Dedifferentiated amniotic fluid mesenchymal stem cell (primary cell): ENCODE results near the gene TACR2.

Source experiments
- DNase-seq: peaks from one replicate; pipeline ENCODE4 v3.0.0-alpha.2; 2016; ENCODE audit errors: extremely low spot score

The TACR2 gene

GRCh38 chr10:69416695-69417094, at the start of gene TACR2:
Gene TACR2 (minus strand): TSS chr10:69416918. CDS start chr10:69416323, 595 bp downstream.
- DNase-seq: no peak

- no peak for DNase-seq
Observed at GRCh38 chr10:69466158-69466490, 49.4 kb upstream of the TACR2 start.

DNA sequence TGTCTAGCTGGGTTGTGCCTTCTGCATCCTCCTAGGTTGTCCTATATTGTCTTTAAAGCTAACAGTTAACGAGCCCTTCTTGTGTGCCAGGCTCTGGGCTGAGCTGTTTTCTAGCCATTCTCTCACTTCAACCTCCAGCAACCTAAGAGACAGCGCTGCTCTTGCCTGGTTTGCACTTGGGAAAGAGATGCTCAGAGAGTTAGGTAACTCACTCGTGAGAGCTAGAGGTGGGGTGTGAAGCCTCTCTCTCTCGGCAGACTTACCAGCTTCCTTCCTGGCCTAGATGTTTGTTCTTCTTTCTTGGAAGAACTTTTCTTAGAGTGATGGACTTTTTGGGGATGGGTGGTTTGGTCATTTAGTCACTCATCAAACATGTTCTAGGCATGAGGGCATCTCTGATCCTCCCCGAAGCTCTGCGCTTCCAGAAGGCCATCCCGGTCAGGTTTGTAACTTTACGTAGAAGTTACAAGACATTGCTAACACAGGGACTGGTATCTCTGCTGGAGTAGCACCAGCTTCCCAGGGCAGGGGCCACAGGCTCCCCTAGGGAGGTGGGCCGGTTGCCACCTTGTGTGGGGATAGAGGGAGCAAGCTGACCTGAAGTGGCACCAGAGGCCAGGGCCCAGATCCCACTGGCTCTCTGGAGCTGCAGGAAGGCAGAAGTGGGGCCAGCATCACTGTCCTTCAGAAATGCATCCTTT, 48.9 kb upstream of the TACR2 start:
- no peak for DNase-seq

- DNase-seq: no peak
Observed at GRCh38 chr10:69464801-69465401, 48.2 kb upstream of the TACR2 start.

DNA sequence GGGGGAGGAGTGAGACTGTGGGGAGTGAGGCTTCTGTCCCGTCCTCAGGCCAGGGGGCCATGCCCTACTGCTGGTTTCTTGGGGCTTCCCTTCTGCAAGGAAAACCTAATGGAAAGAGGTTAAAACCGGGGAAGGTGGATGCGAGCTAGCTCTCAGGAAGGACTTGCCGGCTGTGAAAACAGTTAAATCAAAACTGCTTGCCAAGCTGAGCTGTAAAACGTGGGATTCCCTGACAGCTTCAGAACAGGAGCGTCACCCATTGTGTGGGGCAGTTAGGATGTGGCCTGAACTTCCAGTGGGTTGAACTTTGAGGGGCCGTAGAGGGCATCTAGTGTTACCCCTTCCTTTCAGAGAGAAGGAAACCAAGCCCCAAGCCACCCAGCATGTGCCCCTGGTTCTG, 47.7 kb upstream of the TACR2 start:
- no peak for DNase-seq

- DNase-seq: no peak
Observed at GRCh38 chr10:69463886-69464285, 47.2 kb upstream of the TACR2 start.

DNA sequence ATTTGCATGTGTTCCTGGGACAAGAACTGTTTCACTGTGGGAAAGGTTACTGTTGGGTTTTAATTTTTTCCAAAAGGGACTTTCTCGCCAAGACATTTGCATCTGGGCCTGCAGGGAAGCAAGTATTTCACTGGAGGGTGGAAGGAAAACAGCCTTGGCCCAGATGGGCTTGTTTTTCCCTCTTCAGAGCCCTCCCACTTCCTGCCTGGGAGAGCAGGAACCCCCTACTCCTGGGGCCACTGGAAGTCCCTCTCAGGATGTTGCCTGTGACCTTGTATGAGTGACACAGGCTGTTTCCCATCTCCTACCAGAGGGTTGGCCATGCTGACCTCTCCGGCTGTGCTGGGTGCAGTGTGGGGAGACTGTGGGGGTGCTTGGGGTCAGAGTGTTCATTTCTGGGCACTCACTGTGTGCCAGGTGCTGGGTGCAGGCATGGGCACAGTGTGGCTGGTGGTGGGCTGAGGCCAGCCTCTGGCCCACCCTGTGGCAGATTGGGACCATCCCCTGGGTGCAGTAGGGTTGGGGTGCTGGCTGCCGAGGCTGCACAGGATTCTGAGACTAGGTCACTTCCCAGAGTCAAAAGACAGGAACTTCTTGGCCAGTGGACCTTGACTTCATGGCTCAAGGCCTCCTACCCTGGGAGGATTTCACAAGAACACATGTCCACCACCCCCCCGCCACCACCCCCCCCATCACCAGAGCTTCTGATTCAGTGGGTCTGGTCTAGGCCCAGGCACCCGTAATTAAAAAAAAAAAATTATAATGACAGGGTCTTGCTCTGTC, 44.7 kb upstream of the TACR2 start:
- DNase-seq: no peak

GRCh38 chr10:69460576-69461242, 44.0 kb upstream of the TACR2 start:
- DNase-seq: no peak

DNA sequence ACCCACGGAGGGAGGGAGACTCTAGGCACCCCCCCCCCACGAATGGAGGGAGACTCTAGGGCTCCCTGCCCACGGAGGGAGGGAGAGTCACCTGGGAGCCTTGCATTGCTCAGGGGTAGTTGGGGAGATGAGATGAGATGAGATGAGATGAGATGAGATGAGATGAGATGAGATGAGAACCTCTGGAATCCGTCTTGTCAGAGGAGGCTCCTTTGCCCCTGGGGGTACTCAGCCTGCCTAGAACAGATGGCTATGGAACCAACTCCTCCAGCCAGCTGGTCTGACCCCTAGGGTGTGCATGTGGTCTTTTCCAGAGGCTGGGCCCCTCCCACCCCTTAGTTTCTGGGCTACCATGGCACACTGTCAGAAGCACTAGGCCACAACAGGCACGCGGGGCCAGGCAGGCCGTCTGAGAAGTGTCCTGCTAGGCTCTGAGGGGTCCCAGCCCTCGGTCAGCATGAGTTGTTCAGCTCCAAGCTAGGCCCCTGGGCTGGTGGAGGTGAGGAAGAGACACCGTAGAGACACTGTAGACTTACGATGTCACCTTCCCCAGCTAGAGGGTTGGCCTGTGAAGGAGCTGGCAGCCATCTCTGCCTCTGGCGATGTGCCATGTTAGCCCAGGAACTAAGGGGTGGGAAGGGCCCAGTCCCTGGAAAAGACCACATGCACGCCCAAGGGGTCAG, 43.3 kb upstream of the TACR2 start:
- DNase-seq: no peak

DNA sequence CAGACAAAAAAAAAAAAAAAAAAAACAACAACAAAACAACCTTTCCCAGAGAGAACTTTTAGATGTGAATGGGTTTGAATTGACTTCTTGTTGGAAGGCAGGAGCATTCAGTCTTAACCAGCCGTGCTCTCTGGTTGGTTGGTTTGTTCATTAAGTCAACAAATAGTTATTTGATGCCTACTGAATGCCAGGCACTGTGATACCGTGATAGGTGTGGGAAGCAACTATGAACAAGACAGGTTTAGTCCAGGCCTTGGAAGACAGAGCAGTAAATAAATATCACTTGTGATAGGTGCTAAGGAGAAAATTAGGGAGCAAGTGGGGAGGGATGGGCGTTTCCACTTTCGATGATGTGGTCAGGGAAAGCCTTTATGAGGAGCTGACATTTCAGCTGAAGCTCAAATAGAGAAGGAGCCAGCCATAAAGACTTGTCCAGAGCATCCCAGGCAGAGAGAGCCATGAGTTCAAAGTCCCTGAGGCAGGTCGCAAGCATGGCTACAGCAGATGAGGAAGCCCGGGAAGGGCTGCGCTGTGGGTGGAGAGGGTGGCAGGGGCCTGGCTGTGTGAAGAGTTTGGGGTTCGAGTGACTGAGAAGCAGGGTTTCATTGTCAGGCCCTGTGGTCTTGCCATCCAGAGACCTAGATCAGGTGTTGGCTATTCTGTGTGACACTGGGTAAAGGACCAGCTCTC, 42.5 kb upstream of the TACR2 start:
- no peak for DNase-seq

- DNase-seq: no peak
Observed at GRCh38 chr10:69458430-69459100, 41.8 kb upstream of the TACR2 start.

- no peak for DNase-seq
Observed at GRCh38 chr10:69457771-69458237, 41.1 kb upstream of the TACR2 start.

DNA sequence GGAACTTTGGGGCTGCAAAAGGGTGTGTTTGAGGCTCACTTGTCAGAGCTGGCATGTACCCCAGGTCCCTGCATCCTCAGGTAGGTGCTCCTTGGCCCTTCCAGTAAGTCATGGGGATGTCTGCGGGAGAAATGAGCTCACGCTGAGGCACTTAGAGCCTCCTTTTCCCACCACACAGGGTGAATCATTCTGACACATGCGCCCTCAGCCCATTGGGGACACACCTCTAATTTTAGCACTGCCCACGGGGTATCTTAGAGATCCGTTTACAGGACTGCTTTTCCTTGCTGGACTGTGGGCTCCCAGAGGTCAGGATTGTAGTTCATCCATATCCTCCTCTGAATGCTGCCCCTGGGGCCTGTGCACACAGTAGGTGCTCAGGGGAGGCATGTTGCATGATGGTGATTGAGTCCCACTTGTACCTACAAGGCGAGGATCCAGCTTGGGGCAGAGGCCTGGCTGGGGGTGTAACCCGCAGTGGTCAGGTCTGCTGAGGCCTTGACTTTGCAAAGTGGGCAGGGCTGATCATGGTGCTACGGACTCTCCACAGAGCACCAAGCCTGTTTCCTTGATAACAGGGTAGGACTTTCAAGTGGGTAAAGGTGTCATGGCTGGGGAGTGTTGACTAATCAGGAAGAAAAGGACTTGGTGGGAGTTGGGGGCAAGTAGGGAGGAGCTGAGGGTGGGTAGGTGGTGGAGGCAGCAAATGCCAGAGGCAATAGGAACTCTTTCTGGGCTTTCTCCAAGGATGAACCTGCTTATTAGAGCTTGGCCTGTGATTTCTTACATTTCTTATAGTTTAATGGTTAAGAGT, 40.4 kb upstream of the TACR2 start:
- no peak for DNase-seq

GRCh38 chr10:69455006-69455763, 38.5 kb upstream of the TACR2 start:
- no peak for DNase-seq

- no peak for DNase-seq
Observed at GRCh38 chr10:69453795-69454194, 37.1 kb upstream of the TACR2 start.

- DNase-seq: no peak
Observed at GRCh38 chr10:69452676-69453415, 36.1 kb upstream of the TACR2 start.

DNA sequence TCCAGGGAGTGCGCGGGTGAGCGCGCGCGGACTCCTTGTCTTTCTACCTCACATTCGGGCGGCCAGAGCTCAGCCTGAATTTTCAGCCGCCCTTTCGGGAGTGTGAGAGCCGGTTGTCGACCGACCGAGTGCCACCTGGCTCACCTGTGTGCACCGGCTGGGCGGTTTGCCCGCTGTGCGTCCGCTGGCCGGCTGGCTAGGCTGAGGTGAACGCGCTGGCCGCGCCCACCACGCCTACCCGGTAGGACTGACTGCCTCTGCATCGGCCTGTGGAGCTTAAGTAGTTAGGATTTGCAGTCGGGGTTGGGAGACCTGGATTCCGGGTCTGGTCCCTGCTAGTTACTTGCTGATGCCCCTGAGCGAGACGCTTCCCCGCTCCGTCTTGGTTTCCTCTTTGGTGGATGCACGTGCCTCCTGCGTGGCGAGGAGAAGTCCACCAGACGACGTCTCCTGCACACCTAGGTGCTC, 35.1 kb upstream of the TACR2 start:
- no peak for DNase-seq

DNA sequence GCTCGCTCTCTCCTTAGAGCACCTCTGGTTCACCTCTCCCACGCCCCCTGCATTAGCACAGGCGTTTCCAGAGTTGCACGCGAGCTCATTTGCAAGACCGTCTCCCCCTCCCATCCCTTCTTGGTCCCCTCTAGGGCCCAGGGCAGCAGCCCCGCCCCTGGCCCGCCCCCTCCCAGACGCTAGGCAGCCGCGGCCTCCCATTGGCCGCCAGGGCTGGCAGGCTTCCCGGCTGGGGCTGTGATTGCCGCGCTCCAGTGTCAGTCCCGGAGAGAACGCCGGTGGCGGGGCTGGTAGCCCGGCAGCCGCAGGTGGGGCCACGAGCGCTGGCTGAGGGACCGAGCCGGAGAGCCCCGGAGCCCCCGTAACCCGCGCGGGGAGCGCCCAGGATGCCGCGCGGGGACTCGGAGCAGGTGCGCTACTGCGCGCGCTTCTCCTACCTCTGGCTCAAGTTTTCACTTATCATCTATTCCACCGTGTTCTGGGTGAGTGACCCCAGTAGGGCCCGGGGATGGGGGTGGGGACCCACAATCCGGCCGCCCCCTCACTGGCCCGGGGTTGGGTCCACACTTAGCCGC, 34.6 kb upstream of the TACR2 start, which contains the start of gene TSPAN15:
TSS of gene TSPAN15 (plus strand) at position 257 of the 575 bp plus-strand sequence. CDS start at position 387, 130 bp downstream.
- DNase-seq: no peak
